ENCODE results near the gene DHRSX. TPM values are rescaled to one million over a fixed set of nuclear protein-coding genes. Genes with fewer than 3 reads are reported as not detected.

The DHRSX gene
- total and polyA plus RNA-seq, 2 donors (not counting 3 experiments of a cell fraction or from before 2014, with no cell fraction given), result 27.1 to 37.7 TPM

- Histone ChIP-seq H3K9me1 (replicated peaks; ENCODE audit: control insufficient read depth, extremely low read depth, insufficient read depth, low read length) (no peaks in the 10 kb centered on the region), H3K27me3 (ENCODE audit: control insufficient read depth in 2 of 2, insufficient read depth in 2 of 2, low read length in 2 of 2) (no peaks in the 10 kb centered on the region), H3K4me3 (replicated peaks in 1 of 3; ENCODE audit: insufficient read depth in 1 of 3, low read depth in 1 of 3, low read length in 3 of 3) (no peak overlapping the region), H3K79me2 (ENCODE audit: control insufficient read depth, insufficient read depth, low read length) (no peaks in the 10 kb centered on the region), H2AFZ (ENCODE audit: low read depth, low read length) (no peak overlapping the region), H3K27ac (ENCODE audit: insufficient read depth, low read depth, low read length) (no peak overlapping the region), H3K4me1 (ENCODE audit: control insufficient read depth, extremely low read depth, insufficient read depth, low read length) (no peaks in the 10 kb centered on the region), H3K4me2 (ENCODE audit: insufficient read depth, low read length) (no peak overlapping the region), H3K9me3 (replicated peaks; ENCODE audit: control insufficient read depth, insufficient read depth, low read length) (peaks cover 4% of the 10 kb centered on the region), H3K9ac (replicated peaks; ENCODE audit: extremely low read depth, insufficient read depth, low read length) (no peak overlapping the region), H4K20me1 (replicated peaks; ENCODE audit: control insufficient read depth, extremely low read depth, insufficient read depth, low read length) (no peaks in the 10 kb centered on the region), H3K36me3 (ENCODE audit: control insufficient read depth in 2 of 2, extremely low read depth in 1 of 2, insufficient read depth in 2 of 2, low read length in 2 of 2) (peaks cover 0 to 5% of the 10 kb centered on the region in 2 experiments)
- intact Hi-C loops (cut with micrococcal nuclease) (no loop called here), dilution Hi-C loops (cut with MboI; ENCODE audit: extremely low pct_ligation_motif_present, low sequenced_read_pairs) (no loop called here)
- TF ChIP-seq JUN (IDR thresholded peaks at IDR 0.05; ENCODE audit: borderline replicate concordance, insufficient read depth, insufficient read length, low read depth), result no peak
- no peak for TF ChIP-seq POLR2A (IDR thresholded peaks at IDR 0.05; ENCODE audit: low read depth, low read length)
- no peak for TF ChIP-seq POLR2AphosphoS5 (IDR thresholded peaks at IDR 0.05; ENCODE audit: insufficient read depth, low read depth, low read length)
- no peak for TF ChIP-seq FOS (IDR thresholded peaks at IDR 0.05; ENCODE audit: borderline replicate concordance, insufficient read depth, low read length)
- TF ChIP-seq MYC (IDR thresholded peaks at IDR 0.05; ENCODE audit: low read depth, low read length), result no peak
- TF ChIP-seq CTCF (IDR thresholded peaks at IDR 0.05; ENCODE audit: extremely low read depth in 1 of 2, insufficient read depth in 1 of 2, low read depth in 1 of 2, low read length in 2 of 2), result no peak
- TF ChIP-seq EZH2 (IDR thresholded peaks at IDR 0.05; ENCODE audit: borderline replicate concordance, low read depth, low read length, severe bottlenecking), result no peak
- no peak for TF ChIP-seq MAX (IDR thresholded peaks at IDR 0.05; ENCODE audit: insufficient read depth, insufficient read length)
- no peak for TF ChIP-seq GATA2 (IDR thresholded peaks at IDR 0.05; ENCODE audit: insufficient read depth, insufficient read length, low read depth, low read length)
- ChIA-PET POLR2A (no interaction called here), CTCF (no interaction called here)
- no TSS peak for BruUV-seq (replicated peaks)
- FAIRE-seq (no peak), DNase-seq (ENCODE audit: low read depth, low spot score) (no peak)
These were observed 105.3 kb downstream of the DHRSX start for GRCh38 chrX:2395261-2395992.

Data from endothelial cell of umbilical vein (primary cell).